SU-DHL-6 (cell line): ENCODE data around the gene S100A14.

Experiments
- H2AFZ ChIP-seq: fragments of 200-600 bp; sonication (generic); 2 replicates; pipeline ENCODE4 v1.6.1; 2014; ENCODE audit warnings: low read depth, mild to moderate bottlenecking, moderate library complexity, mixed read lengths, antibody characterized with exemption, low read length; ENCODE audit not compliant: severe bottlenecking
- H3F3A ChIP-seq: fragments of 200-600 bp; shearing (Covaris generic); 2 replicates; pipeline ENCODE4 v1.6.0; 2016; ENCODE audit warnings: antibody characterized with exemption, mild to moderate bottlenecking; ENCODE audit not compliant: insufficient read depth
- H3K27ac ChIP-seq: fragments of 200-600 bp; sonication (generic); 2 replicates; pipeline ENCODE4 v1.5.1; 2016; ENCODE audit warnings: low read depth, mild to moderate bottlenecking, low read length, moderate library complexity, mixed read lengths
- H3K27me3 ChIP-seq: fragments of 200-600 bp; sonication (generic), shearing (Covaris generic); 2 replicates; pipeline ENCODE4 v1.6.0; 2014; ENCODE audit warnings: mild to moderate bottlenecking, low read length
- H3K36me3 ChIP-seq: fragments of 200-600 bp; sonication (generic); 2 replicates; pipeline ENCODE4 v1.6.1; 2014; ENCODE audit warnings: mild to moderate bottlenecking, low read length, mixed read lengths
- H3K4me2 ChIP-seq: fragments of 300-600, 200-600 bp; shearing (Covaris generic), sonication (generic); 2 replicates; pipeline ENCODE4 v1.6.0; 2014; ENCODE audit warnings: low read length, low read depth, mild to moderate bottlenecking; ENCODE audit not compliant: poor library complexity, severe bottlenecking
- H3K4me3 ChIP-seq: fragments of 200-600 bp; sonication (generic); 2 replicates; pipeline ENCODE4 v1.5.1; 2014; ENCODE audit warnings: antibody characterized with exemption, low read length, mild to moderate bottlenecking, mixed read lengths; ENCODE audit not compliant: insufficient read depth, poor library complexity, severe bottlenecking
- H3K79me2 ChIP-seq: fragments of 200-600 bp; sonication (generic); 2 replicates; pipeline ENCODE4 v1.6.1; 2014; ENCODE audit warnings: mild to moderate bottlenecking, low read length, moderate library complexity; ENCODE audit not compliant: insufficient read depth
- H3K9ac ChIP-seq: fragments of 200-600 bp; sonication (generic); 2 replicates; pipeline ENCODE4 v1.7.0; 2014; ENCODE audit warnings: mild to moderate bottlenecking, low read length
- H3K9me2 ChIP-seq: fragments of 200-600 bp; sonication (generic); replicated peaks from 2 replicates; pipeline ENCODE4 v1.6.1; 2014; ENCODE audit warnings: low read length; ENCODE audit not compliant: insufficient read depth
- H3K9me3 ChIP-seq: fragments of 200-600 bp; sonication (generic); 2 replicates; pipeline ENCODE4 v1.6.1; 2014; ENCODE audit warnings: low read length, mixed read lengths; ENCODE audit not compliant: insufficient read depth
- H4K20me1 ChIP-seq: fragments of 200-600 bp; sonication (generic); 2 replicates; pipeline ENCODE4 v1.6.1; 2014; ENCODE audit warnings: low read depth, mild to moderate bottlenecking, antibody characterized with exemption, low read length, moderate library complexity, mixed read lengths
- EZH2phosphoT487 ChIP-seq: fragments of 200-600 bp; sonication (generic), shearing (Covaris generic); conservative IDR thresholded peaks from 2 replicates; pipeline ENCODE4 v1.6.1; 2018; ENCODE audit warnings: mild to moderate bottlenecking, antibody characterized with exemption, low read length, moderate library complexity, mixed read lengths
- TF ChIP-seq, protein P1 (sequence below): fragments of 200-600 bp; sonication (generic); IDR thresholded peaks from one replicate; pipeline ENCODE4 v1.5.1; 2017; ENCODE audit warnings: antibody characterized with exemption, mild to moderate bottlenecking, low read length, moderate library complexity; ENCODE audit not compliant: insufficient read depth, poor library complexity, severe bottlenecking

The S100A14 gene

DNA sequence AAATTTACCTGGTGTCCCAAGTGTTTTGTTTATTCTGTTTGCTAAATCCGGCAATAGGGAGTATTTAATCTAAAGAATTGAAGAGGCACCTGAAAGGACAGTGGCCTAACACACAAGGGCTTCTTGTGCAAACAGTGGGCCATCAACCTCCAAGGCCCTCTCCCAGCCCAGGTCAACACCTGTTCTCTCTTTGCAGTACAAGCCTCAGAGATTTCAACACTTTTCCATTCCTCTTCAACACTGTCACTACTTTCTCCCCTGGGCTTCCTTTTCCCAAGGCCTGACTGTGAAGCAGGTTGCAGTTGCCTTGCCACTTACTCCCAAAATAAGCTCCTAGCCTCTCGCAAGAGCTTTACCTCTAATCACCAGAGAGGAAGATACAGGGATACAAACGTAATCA, 39.2 kb upstream of the S100A14 start:
- no peaks in the 10 kb centered on the region for H4K20me1 ChIP-seq
- no peaks in the 10 kb centered on the region for H3K9me2 ChIP-seq
- H3K4me3 ChIP-seq, result no peak overlapping the region
- no peaks in the 10 kb centered on the region for H3F3A ChIP-seq
- H3K9ac ChIP-seq, result no peak overlapping the region
- H3K27ac ChIP-seq, result no peak overlapping the region
- H2AFZ ChIP-seq, result no peak overlapping the region
- no peak overlapping the region for H3K4me2 ChIP-seq
- no peak for TF ChIP-seq EZH2phosphoT487
- no peaks in the 10 kb centered on the region for H3K27me3 ChIP-seq
- no peaks in the 10 kb centered on the region for H3K9me3 ChIP-seq
- H3K79me2 ChIP-seq, result peaks cover 12% of the 10 kb centered on the region; the same call in 1 of the 2 replicates
- H3K36me3 ChIP-seq, result no peaks in the 10 kb centered on the region

DNA sequence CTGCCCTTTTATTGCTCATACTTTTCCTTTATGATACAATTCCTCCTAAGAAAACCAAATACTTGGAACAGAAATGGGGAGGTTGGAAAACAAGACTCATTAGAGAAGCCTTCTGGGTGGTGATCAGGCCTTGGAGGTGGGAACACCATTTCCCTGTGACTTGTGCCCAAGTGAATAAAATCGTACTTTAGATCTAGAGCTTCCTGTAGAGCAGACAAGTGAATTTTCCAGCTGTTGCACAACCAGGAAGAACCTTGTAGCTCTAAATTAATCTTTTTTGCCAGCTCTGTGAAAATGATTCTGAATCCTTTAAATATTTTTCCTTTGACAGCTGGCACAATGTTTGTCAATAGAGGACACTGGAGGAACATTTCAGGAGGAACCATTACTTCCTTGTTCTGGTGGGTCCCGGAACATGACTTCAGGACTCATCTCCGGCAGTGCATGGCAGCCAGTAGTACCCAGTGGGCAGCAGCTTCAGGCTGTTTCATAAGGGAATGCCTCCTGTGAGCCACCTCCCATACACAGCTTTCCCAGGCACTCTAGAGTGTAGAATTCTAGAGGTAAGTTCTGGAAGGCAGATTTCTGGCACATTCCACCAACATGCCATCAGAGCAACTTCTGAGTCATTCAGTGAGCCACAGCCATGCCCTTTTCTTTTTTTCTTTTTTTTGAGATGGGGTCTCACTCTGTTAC, 36.8 kb upstream of the S100A14 start:
- TF ChIP-seq, protein P1, sequence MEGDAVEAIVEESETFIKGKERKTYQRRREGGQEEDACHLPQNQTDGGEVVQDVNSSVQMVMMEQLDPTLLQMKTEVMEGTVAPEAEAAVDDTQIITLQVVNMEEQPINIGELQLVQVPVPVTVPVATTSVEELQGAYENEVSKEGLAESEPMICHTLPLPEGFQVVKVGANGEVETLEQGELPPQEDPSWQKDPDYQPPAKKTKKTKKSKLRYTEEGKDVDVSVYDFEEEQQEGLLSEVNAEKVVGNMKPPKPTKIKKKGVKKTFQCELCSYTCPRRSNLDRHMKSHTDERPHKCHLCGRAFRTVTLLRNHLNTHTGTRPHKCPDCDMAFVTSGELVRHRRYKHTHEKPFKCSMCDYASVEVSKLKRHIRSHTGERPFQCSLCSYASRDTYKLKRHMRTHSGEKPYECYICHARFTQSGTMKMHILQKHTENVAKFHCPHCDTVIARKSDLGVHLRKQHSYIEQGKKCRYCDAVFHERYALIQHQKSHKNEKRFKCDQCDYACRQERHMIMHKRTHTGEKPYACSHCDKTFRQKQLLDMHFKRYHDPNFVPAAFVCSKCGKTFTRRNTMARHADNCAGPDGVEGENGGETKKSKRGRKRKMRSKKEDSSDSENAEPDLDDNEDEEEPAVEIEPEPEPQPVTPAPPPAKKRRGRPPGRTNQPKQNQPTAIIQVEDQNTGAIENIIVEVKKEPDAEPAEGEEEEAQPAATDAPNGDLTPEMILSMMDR, result no peak
- no peak for TF ChIP-seq EZH2phosphoT487
- Histone ChIP-seq H2AFZ (no peak overlapping the region), H3K9ac (no peak overlapping the region), H3K4me2 (no peak overlapping the region), H3K36me3 (no peaks in the 10 kb centered on the region), H3K9me3 (no peaks in the 10 kb centered on the region), H3K9me2 (no peaks in the 10 kb centered on the region), H3K4me3 (no peak overlapping the region), H3K79me2 (no peaks in the 10 kb centered on the region), H3K27ac (no peak overlapping the region), H3K27me3 (no peaks in the 10 kb centered on the region), H3F3A (no peaks in the 10 kb centered on the region), H4K20me1 (no peaks in the 10 kb centered on the region)

DNA sequence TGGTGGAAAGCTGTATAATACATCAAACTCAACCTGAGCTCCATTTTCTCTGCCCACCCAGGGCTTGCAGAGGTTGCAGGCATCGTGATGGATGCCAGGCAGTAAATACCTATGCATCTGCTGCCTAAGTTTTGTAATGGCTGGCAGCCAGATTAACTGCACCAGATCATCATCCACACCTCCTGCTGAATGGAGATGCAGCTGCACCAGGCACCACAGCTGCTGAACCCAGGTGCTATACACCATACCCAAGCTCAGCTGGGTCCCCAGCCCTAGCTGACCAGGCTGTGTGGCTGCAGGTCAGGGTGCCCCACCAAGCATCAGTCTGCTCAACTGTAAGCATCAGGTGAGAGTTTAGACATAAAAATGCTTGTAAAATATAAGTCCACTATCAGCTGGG, 35.6 kb upstream of the S100A14 start:
- H3K4me2 ChIP-seq, result no peak overlapping the region
- H2AFZ ChIP-seq, result no peak overlapping the region
- no peak overlapping the region for H3K4me3 ChIP-seq
- no peaks in the 10 kb centered on the region for H3K36me3 ChIP-seq
- H3K9me2 ChIP-seq, result no peaks in the 10 kb centered on the region
- no peaks in the 10 kb centered on the region for H3F3A ChIP-seq
- H4K20me1 ChIP-seq, result no peaks in the 10 kb centered on the region
- H3K9ac ChIP-seq, result no peak overlapping the region
- H3K9me3 ChIP-seq, result no peaks in the 10 kb centered on the region
- no peaks in the 10 kb centered on the region for H3K79me2 ChIP-seq
- no peaks in the 10 kb centered on the region for H3K27me3 ChIP-seq
- H3K27ac ChIP-seq, result no peak overlapping the region
- TF ChIP-seq EZH2phosphoT487, result no peak
- TF ChIP-seq, protein P1, result no peak

DNA sequence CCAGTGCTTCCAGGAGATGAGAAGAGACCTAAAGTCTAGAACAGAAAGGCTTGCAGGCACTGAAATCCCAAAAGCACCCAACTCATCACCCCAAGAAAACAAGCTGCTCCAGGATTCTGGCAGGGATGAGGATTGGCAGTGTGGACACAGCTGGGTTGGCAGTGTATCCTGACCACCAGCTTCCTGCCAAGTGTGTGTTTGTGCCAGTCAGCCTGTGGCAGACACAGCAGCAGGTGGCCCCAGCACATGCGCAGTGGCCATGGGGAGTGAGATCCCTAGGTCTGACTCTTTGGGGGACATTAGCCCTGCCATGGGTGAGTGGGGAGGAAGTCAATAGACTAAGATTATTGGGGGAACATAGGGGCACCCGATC, 33.7 kb upstream of the S100A14 start:
- H3K9ac ChIP-seq, result no peak overlapping the region
- H3K9me2 ChIP-seq, result no peaks in the 10 kb centered on the region
- no peaks in the 10 kb centered on the region for H3K79me2 ChIP-seq
- H4K20me1 ChIP-seq, result no peaks in the 10 kb centered on the region
- H3F3A ChIP-seq, result 0 out of 2 replicates have a peak, but pooled peaks cover 5% of the 10 kb centered on the region
- TF ChIP-seq EZH2phosphoT487, result no peak
- TF ChIP-seq, protein P1, result no peak
- no peaks in the 10 kb centered on the region for H3K27me3 ChIP-seq
- no peaks in the 10 kb centered on the region for H3K9me3 ChIP-seq
- no peak overlapping the region for H3K4me2 ChIP-seq
- no peak overlapping the region for H3K4me3 ChIP-seq
- no peak overlapping the region for H2AFZ ChIP-seq
- no peak overlapping the region for H3K27ac ChIP-seq
- H3K36me3 ChIP-seq, result peaks cover 3% of the 10 kb centered on the region; the same call in 1 of the 2 replicates
